GM23338 (cell line): Measurements from ENCODE around the gene PRUNE1. TPM values are rescaled to one million over a fixed set of nuclear protein-coding genes. Genes with fewer than 3 reads are reported as not detected.

ENCODE experiments used
- ATAC-seq: fragments of 200-7000 bp; cut with Tn5 transposase; 3 replicates; pipeline ENCODE4 v1.9.1; 2020
- DNase-seq: peaks from one replicate; pipeline ENCODE4 v3.0.0-alpha.2; 2015; ENCODE audit warnings: low spot score
- H2AFZ ChIP-seq: fragments of 200-600 bp; sonication (generic); 2 replicates; pipeline ENCODE4 v1.8.0; 2016; ENCODE audit warnings: antibody characterized with exemption, mild to moderate bottlenecking, moderate library complexity
- H3F3A ChIP-seq: fragments of 200-600 bp; sonication (generic); replicated peaks from 2 replicates; pipeline ENCODE4 v1.8.0; 2017; ENCODE audit warnings: antibody characterized with exemption, mixed run types, low read depth
- H3K27ac ChIP-seq: fragments of 200-600 bp; sonication (generic); 2 replicates; pipeline ENCODE4 v1.6.1; 2016; ENCODE audit warnings: low read depth
- H3K27me3 ChIP-seq: fragments of 200-600 bp; sonication (generic); 2 replicates; pipeline ENCODE4 v1.8.0; 2016; ENCODE audit warnings: mild to moderate bottlenecking, mixed run types, moderate library complexity; ENCODE audit not compliant: insufficient read depth
- H3K36me3 ChIP-seq: fragments of 200-600 bp; sonication (generic); 2 replicates; pipeline ENCODE4 v1.8.0; 2016; ENCODE audit warnings: mild to moderate bottlenecking; ENCODE audit not compliant: insufficient read depth
- H3K4me1 ChIP-seq: fragments of 200-600 bp; sonication (generic); 2 replicates; pipeline ENCODE4 v1.8.0; 2016; ENCODE audit warnings: mild to moderate bottlenecking, moderate library complexity; ENCODE audit not compliant: insufficient read depth
- H3K4me2 ChIP-seq: fragments of 200-600 bp; sonication (generic); 2 replicates; pipeline ENCODE4 v1.7.1; 2017; ENCODE audit warnings: mixed run types
- H3K4me3 ChIP-seq: fragments of 200-600 bp; sonication (generic); 2 replicates; pipeline ENCODE4 v1.6.1; 2016; ENCODE audit warnings: mixed run types
- H3K79me2 ChIP-seq: fragments of 200-600 bp; sonication (generic); replicated peaks from 2 replicates; pipeline ENCODE4 v1.8.0; 2017; ENCODE audit warnings: mild to moderate bottlenecking; ENCODE audit not compliant: insufficient read depth
- H3K9me2 ChIP-seq: fragments of 200-600 bp; sonication (generic); 2 replicates; pipeline ENCODE4 v1.8.0; 2017; ENCODE audit not compliant: insufficient read depth
- H4K20me1 ChIP-seq: fragments of 200-600 bp; sonication (generic); replicated peaks from 2 replicates; pipeline ENCODE4 v1.8.0; 2017; ENCODE audit warnings: mild to moderate bottlenecking; ENCODE audit not compliant: insufficient read depth
- H3K27ac Mint-ChIP-seq: 2 replicates; pipeline ENCODE4 v1.8.0; 2020; ENCODE audit warnings: inconsistent platforms, mild to moderate bottlenecking, moderate library complexity, mixed read lengths
- H3K27me3 Mint-ChIP-seq: 3 replicates; pipeline ENCODE4 v1.8.0; 2022; ENCODE audit warnings: low read depth, mild to moderate bottlenecking, moderate library complexity, mixed read lengths, inconsistent platforms; ENCODE audit not compliant: insufficient read depth, poor library complexity
- H3K36me3 Mint-ChIP-seq: 3 replicates; pipeline ENCODE4 v1.8.0; 2021; ENCODE audit warnings: low read depth, mild to moderate bottlenecking, inconsistent platforms, moderate library complexity, mixed read lengths
- H3K4me1 Mint-ChIP-seq: 3 replicates; pipeline ENCODE4 v1.8.0; 2020; ENCODE audit warnings: mild to moderate bottlenecking, inconsistent platforms, mixed read lengths
- H3K4me3 Mint-ChIP-seq: 3 replicates; pipeline ENCODE4 v1.8.0; 2021; ENCODE audit warnings: moderate library complexity, mild to moderate bottlenecking, inconsistent platforms, mixed read lengths
- H3K9me3 Mint-ChIP-seq: 3 replicates; pipeline ENCODE4 v1.8.0; 2020; ENCODE audit warnings: moderate library complexity, mild to moderate bottlenecking, inconsistent platforms, mixed read lengths
- CREB1 ChIP-seq: fragments of 250-450 bp; sonication (Bioruptor Pico); IDR thresholded peaks from 2 replicates; pipeline ENCODE4 v1.5.0; 2020; ENCODE audit warnings: low read depth, mild to moderate bottlenecking, moderate library complexity
- CTCF ChIP-seq, 2 experiments: fragments of 200-600 bp in 1 of 2; sonication (generic) in 1 of 2; conservative IDR thresholded peaks; 2 replicates each; pipeline versions ENCODE4 v1.5.1 to v1.6.1; 2016 to 2017; ENCODE audit warnings: antibody characterized with exemption in 2 of 2, low read depth in 2 of 2, mild to moderate bottlenecking in 2 of 2, moderate library complexity in 1 of 2
- ETS1 ChIP-seq: IDR thresholded peaks from 2 replicates; pipeline ENCODE4 v1.6.1; 2016; ENCODE audit warnings: antibody characterized with exemption
- EZH2 ChIP-seq: fragments of 200-600 bp; sonication (generic); IDR thresholded peaks from one replicate; pipeline ENCODE4 v1.8.0; 2017; ENCODE audit warnings: antibody characterized with exemption, mild to moderate bottlenecking, low read depth; ENCODE audit not compliant: unreplicated experiment
- NANOG ChIP-seq: IDR thresholded peaks from 2 replicates; pipeline ENCODE4 v1.6.1; 2016; ENCODE audit warnings: antibody characterized with exemption, borderline replicate concordance
- POLR2AphosphoS5 ChIP-seq: IDR thresholded peaks from 2 replicates; pipeline ENCODE4 v1.6.1; 2016; ENCODE audit warnings: antibody characterized with exemption, low read depth
- REST ChIP-seq: IDR thresholded peaks from one replicate; pipeline ENCODE4 v1.6.1; 2018; ENCODE audit warnings: antibody characterized with exemption; ENCODE audit not compliant: unreplicated experiment
- STAT1 ChIP-seq: IDR thresholded peaks from one replicate; pipeline ENCODE4 v1.6.1; 2016; ENCODE audit warnings: antibody characterized with exemption; ENCODE audit not compliant: unreplicated experiment
- ZNF114 ChIP-seq: fragments of 250-450 bp; sonication (Bioruptor Pico); IDR thresholded peaks from 2 replicates; pipeline ENCODE4 v1.5.0; 2020; ENCODE audit warnings: mild to moderate bottlenecking, moderate library complexity
- ZNF331 ChIP-seq: fragments of 250-450 bp; sonication (Bioruptor Pico); IDR thresholded peaks from 2 replicates; pipeline ENCODE4 v1.5.0; 2020; ENCODE audit warnings: low read depth, mild to moderate bottlenecking, moderate library complexity
- polyA plus RNA-seq: library from polyadenylated mRNA; unstranded; fragments of >200 nt; fragmentation: Nextera tagmentation; extraction: Ambion mirVana; gene quantifications from 2 replicates; pipeline ENCODE4 v1.2.1, GENCODE V29; 2016
- total RNA-seq: library from RNA; depleted of rRNA; stranded (reverse); fragments of >200 nt; shearing (Covaris generic); gene quantifications from 2 replicates; pipeline ENCODE4 v1.2.3, GENCODE V29; 2014

The PRUNE1 gene
- total and polyA plus RNA-seq, 2 experiments from 2014 or later = 14.7 to 33.2 TPM

GRCh38 chr1:150997949-150998348 lies 10.3 kb upstream of the PRUNE1 start:
- H3K79me2 ChIP-seq = no peaks in the 10 kb centered on the region
- H3K4me1 ChIP-seq = no peaks in the 10 kb centered on the region
- H3K27me3 ChIP-seq = no peaks in the 10 kb centered on the region
- Mint-ChIP-seq H3K9me3 (no peaks in the 10 kb centered on the region), H3K4me3 (no peak overlapping the region), H3K36me3 (peaks cover 5% of the 10 kb centered on the region; the same call in 2 of the 3 replicates), H3K27me3 (peaks cover 12% of the 10 kb centered on the region), H3K4me1 (peaks cover 11% of the 10 kb centered on the region), H3K27ac (no peak overlapping the region)
- DNase-seq (no peak), ATAC-seq (no peak)
- H4K20me1 ChIP-seq = no peaks in the 10 kb centered on the region
- H2AFZ ChIP-seq = no peak overlapping the region
- H3K4me3 ChIP-seq = no peak overlapping the region
- H3K36me3 ChIP-seq = no peaks in the 10 kb centered on the region
- H3K4me2 ChIP-seq = no peak overlapping the region
- no peaks in the 10 kb centered on the region for H3F3A ChIP-seq
- H3K27ac ChIP-seq = no peak overlapping the region
- H3K9me2 ChIP-seq = no peaks in the 10 kb centered on the region
- TF ChIP-seq ETS1 (no peak), REST (no peak), CTCF (conservative IDR thresholded peaks at IDR 0.05; ENCODE audit: low read depth in 2 of 2) (no peak), CREB1 (CRISPR knock-in tag) (no peak), ZNF114 (CRISPR knock-in tag) (no peak), NANOG (no peak), ZNF331 (CRISPR knock-in tag) (no peak), EZH2 (no peak), POLR2AphosphoS5 (no peak), STAT1 (no peak)
